HL-60 (cell line): ENCODE results near the gene GNB1.
"Not testable (repeated sequence)": the region's sequence is repeated elsewhere in the genome, so short reads cannot be mapped to it uniquely, and the experiment has no call there.

Experiments
- GABPA ChIP-seq: IDR thresholded peaks from 2 replicates; pipeline ENCODE4 v1.6.1; 2012; ENCODE audit warnings: low read depth
- POLR2AphosphoS5 ChIP-seq: IDR thresholded peaks from 2 replicates; pipeline ENCODE4 v1.6.1; 2012; ENCODE audit warnings: low read depth
- SPI1 ChIP-seq: IDR thresholded peaks from 2 replicates; pipeline ENCODE4 v1.6.1; 2012; ENCODE audit warnings: low read depth, mild to moderate bottlenecking, borderline replicate concordance
- TF ChIP-seq, protein P1 (sequence below): IDR thresholded peaks from one replicate; pipeline ENCODE4 v1.5.1; 2011; ENCODE audit warnings: low read length, control low read depth, inconsistent platforms; ENCODE audit not compliant: insufficient read depth
- TF ChIP-seq, protein P2 (sequence below): IDR thresholded peaks from 2 replicates; pipeline ENCODE4 v1.6.1; 2012; ENCODE audit warnings: low read depth; ENCODE audit not compliant: insufficient replicate concordance

DNA sequence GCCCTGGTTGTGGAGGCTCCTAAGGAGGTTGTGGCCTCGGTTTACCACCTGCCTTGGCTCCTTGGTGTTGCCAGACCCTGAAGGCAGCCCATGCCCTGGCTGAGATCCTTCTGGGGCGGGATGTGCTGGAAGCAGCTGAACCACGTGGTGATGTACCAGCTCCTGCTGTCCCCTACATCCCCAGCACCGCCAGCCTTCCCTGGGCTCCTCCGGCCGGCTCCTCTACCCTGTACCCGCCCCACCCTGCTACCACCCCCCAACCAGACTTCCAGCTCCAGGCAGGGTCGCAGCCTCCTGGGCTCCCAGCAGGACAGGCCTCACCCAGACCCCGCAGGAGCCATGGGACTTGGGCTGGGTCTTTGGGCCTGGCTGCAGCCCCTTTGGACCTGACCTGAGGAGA lies 140.9 kb downstream of the GNB1 start:
- TF ChIP-seq POLR2AphosphoS5, GABPA, SPI1: not testable (repeated sequence)
- TF ChIP-seq, protein P1, sequence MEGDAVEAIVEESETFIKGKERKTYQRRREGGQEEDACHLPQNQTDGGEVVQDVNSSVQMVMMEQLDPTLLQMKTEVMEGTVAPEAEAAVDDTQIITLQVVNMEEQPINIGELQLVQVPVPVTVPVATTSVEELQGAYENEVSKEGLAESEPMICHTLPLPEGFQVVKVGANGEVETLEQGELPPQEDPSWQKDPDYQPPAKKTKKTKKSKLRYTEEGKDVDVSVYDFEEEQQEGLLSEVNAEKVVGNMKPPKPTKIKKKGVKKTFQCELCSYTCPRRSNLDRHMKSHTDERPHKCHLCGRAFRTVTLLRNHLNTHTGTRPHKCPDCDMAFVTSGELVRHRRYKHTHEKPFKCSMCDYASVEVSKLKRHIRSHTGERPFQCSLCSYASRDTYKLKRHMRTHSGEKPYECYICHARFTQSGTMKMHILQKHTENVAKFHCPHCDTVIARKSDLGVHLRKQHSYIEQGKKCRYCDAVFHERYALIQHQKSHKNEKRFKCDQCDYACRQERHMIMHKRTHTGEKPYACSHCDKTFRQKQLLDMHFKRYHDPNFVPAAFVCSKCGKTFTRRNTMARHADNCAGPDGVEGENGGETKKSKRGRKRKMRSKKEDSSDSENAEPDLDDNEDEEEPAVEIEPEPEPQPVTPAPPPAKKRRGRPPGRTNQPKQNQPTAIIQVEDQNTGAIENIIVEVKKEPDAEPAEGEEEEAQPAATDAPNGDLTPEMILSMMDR: not testable (repeated sequence)
- TF ChIP-seq, protein P2, sequence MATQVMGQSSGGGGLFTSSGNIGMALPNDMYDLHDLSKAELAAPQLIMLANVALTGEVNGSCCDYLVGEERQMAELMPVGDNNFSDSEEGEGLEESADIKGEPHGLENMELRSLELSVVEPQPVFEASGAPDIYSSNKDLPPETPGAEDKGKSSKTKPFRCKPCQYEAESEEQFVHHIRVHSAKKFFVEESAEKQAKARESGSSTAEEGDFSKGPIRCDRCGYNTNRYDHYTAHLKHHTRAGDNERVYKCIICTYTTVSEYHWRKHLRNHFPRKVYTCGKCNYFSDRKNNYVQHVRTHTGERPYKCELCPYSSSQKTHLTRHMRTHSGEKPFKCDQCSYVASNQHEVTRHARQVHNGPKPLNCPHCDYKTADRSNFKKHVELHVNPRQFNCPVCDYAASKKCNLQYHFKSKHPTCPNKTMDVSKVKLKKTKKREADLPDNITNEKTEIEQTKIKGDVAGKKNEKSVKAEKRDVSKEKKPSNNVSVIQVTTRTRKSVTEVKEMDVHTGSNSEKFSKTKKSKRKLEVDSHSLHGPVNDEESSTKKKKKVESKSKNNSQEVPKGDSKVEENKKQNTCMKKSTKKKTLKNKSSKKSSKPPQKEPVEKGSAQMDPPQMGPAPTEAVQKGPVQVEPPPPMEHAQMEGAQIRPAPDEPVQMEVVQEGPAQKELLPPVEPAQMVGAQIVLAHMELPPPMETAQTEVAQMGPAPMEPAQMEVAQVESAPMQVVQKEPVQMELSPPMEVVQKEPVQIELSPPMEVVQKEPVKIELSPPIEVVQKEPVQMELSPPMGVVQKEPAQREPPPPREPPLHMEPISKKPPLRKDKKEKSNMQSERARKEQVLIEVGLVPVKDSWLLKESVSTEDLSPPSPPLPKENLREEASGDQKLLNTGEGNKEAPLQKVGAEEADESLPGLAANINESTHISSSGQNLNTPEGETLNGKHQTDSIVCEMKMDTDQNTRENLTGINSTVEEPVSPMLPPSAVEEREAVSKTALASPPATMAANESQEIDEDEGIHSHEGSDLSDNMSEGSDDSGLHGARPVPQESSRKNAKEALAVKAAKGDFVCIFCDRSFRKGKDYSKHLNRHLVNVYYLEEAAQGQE: not testable (repeated sequence)
